ENCODE measurements around the gene RCAN2. TPM values are rescaled to one million over a fixed set of nuclear protein-coding genes. Genes with fewer than 3 reads are reported as not detected.

RCAN2 gene
- polyA plus RNA-seq, 4 donors, result 0.67 to 8.7 (median 4.0) TPM

DNA sequence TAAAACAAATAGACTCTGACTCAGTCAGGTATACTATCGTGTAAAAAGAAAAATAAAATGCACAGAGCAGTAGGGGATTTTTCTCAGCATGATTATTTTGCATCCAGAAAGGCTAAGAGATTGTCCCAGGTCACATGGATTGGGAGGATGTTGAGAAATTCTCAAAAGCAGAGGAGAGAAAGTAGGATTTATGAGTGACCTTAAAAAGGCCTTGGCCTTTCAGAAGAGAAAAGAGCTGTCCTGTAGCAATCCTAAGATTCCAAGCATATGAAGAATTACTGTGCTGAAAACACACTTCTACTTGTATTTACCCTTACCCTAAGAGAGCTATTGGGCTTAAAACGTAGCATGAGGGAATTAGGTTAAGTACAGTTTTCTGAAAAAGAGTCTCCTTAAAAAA, 170.7 kb downstream of the RCAN2 start:
- no peak overlapping the region for H3K27ac ChIP-seq (ENCODE audit: low read depth in 1 of 3, low read length in 2 of 3)
- FAIRE-seq, result no peak
- no peaks in the 10 kb centered on the region for H3K4me1 ChIP-seq (ENCODE audit: control insufficient read depth in 3 of 3, insufficient read depth in 2 of 3, low read depth in 1 of 3, low read length in 2 of 3)

DNA sequence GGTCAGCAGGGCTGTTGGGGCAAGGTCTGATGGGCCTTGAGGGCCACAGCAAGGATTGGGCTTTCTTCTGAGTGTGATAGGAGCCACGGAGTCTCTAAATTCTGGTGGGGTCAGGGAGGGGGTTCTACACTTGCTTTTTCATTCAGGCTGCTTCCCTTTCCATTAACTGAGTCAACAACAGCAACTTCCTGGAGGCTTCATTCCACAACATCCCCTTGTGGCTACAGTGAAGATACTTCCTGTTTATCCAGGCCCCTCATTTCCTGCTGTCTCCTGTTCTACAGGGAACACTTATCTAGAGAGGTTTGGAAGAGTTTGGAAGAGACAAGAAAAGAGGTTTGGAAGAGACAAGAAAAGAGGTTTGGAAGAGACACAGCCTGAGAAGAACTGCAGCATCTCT, 175.7 kb downstream of the RCAN2 start:
- 56 to 67% (median 62%) methylated on average over 1 of the region's 1 CpG for WGBS, 3 donors
- no peak for FAIRE-seq

More for the DNA sequence above, 170.7 kb downstream of the RCAN2 start:
- WGBS, 3 donors, result 77 to 87% (median 84%) methylated on average over 2 of the region's 2 CpGs
- no peaks in the 10 kb centered on the region for H3K36me3 ChIP-seq (ENCODE audit: control insufficient read depth in 3 of 3, insufficient read depth in 2 of 3, low read depth in 1 of 3, low read length in 3 of 3)
- no peaks in the 10 kb centered on the region for H3K9me3 ChIP-seq (ENCODE audit: control insufficient read depth in 2 of 2, insufficient read depth in 1 of 2, low read depth in 1 of 2, low read length in 1 of 2)
- H3K27me3 ChIP-seq (ENCODE audit: control insufficient read depth in 3 of 3, insufficient read depth in 3 of 3, low read length in 3 of 3), result no peaks in the 10 kb centered on the region
- DNase-seq, result no peak
- no peak overlapping the region for H3K4me3 ChIP-seq (ENCODE audit: low read depth in 1 of 3, low read length in 3 of 3)

DNA sequence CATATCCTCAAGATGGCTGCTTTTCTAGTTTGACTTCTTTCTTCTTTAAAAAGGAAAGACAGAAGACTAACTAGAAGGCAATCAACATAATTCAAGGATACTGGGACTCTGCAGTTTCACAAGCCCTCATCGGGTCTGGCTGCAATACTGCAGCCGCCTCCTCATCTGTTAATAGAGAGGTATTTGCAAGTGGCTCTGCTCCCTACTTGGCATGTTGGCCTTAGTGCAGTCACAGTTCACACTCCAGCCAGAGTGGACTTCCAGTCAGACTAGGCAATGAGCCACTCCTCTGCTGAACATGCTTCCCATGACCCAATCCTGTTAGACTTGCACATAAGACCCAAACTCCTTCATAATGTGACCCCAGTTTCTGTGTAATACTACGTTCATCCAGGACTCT, 178.6 kb downstream of the RCAN2 start:
- no peak for FAIRE-seq
- WGBS, 3 donors, result 88 to 97% (median 92%) methylated on average over 3 of the region's 3 CpGs

More for the DNA sequence above, 175.7 kb downstream of the RCAN2 start:
- Histone ChIP-seq H3K9me3 (ENCODE audit: control insufficient read depth in 2 of 2, insufficient read depth in 1 of 2, low read depth in 1 of 2, low read length in 1 of 2) (no peaks in the 10 kb centered on the region), H3K27ac (ENCODE audit: low read depth in 1 of 3, low read length in 2 of 3) (no peak overlapping the region), H3K27me3 (ENCODE audit: control insufficient read depth in 3 of 3, insufficient read depth in 3 of 3, low read length in 3 of 3) (no peaks in the 10 kb centered on the region), H3K36me3 (ENCODE audit: control insufficient read depth in 3 of 3, insufficient read depth in 2 of 3, low read depth in 1 of 3, low read length in 3 of 3) (no peaks in the 10 kb centered on the region), H3K4me3 (ENCODE audit: low read depth in 1 of 3, low read length in 3 of 3) (no peak overlapping the region), H3K4me1 (ENCODE audit: control insufficient read depth in 3 of 3, insufficient read depth in 2 of 3, low read depth in 1 of 3, low read length in 2 of 3) (no peaks in the 10 kb centered on the region)
- DNase-seq, result no peak

DNA sequence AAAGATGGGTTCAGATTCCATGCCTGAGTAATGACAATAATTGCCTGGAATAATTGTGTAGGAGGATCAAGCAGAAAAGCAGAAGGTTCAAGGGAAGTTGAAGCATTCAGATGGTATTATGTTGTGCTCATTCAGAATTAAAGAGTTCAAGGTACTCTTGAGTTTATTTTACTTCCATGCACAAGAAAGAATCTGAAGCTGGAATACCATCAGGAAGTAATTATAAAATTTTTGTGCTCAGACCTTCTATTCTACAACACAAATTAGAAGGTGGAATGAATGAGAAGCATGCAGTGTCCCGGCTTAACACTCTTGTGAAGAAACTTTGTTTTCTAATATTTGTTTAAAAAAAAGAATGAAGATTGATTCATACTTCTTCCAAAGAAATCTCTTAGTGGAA, 181.1 kb downstream of the RCAN2 start:
- H3K4me3 ChIP-seq (ENCODE audit: low read depth in 1 of 3, low read length in 3 of 3), result no peak overlapping the region

More for the DNA sequence above, 178.6 kb downstream of the RCAN2 start:
- Histone ChIP-seq H3K27ac (ENCODE audit: low read depth in 1 of 3, low read length in 2 of 3) (no peak overlapping the region), H3K36me3 (ENCODE audit: control insufficient read depth in 3 of 3, insufficient read depth in 2 of 3, low read depth in 1 of 3, low read length in 3 of 3) (no peaks in the 10 kb centered on the region), H3K4me3 (ENCODE audit: low read depth in 1 of 3, low read length in 3 of 3) (no peak overlapping the region), H3K4me1 (ENCODE audit: control insufficient read depth in 3 of 3, insufficient read depth in 2 of 3, low read depth in 1 of 3, low read length in 2 of 3) (no peaks in the 10 kb centered on the region), H3K9me3 (ENCODE audit: control insufficient read depth in 2 of 2, insufficient read depth in 1 of 2, low read depth in 1 of 2, low read length in 1 of 2) (no peaks in the 10 kb centered on the region), H3K27me3 (ENCODE audit: control insufficient read depth in 3 of 3, insufficient read depth in 3 of 3, low read length in 3 of 3) (no peaks in the 10 kb centered on the region)
- DNase-seq, result no peak

DNA sequence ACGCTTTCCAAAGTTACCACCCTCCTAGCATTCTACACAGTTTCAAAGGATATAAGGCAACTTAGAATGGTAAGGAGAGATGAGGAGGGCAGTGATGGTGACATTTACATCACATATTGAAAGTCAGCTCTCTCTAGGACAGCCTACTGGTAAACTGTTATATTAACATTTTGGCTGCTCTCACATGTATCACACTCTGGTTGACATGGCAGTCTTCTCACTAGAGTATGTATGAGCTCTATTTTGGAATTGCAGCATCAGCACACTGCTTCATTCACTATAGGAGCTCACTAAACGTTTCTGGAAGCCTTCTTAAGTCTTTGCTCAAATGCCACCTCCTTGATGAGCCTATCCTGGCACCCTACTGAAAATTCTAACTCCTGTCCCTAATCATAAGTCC, 184.8 kb downstream of the RCAN2 start:
- Histone ChIP-seq H3K4me1 (ENCODE audit: control insufficient read depth in 3 of 3, insufficient read depth in 2 of 3, low read depth in 1 of 3, low read length in 2 of 3) (no peaks in the 10 kb centered on the region), H3K4me3 (ENCODE audit: low read depth in 1 of 3, low read length in 3 of 3) (no peak overlapping the region), H3K27me3 (ENCODE audit: control insufficient read depth in 3 of 3, insufficient read depth in 3 of 3, low read length in 3 of 3) (no peaks in the 10 kb centered on the region), H3K36me3 (ENCODE audit: control insufficient read depth in 3 of 3, insufficient read depth in 2 of 3, low read depth in 1 of 3, low read length in 3 of 3) (no peaks in the 10 kb centered on the region), H3K9me3 (ENCODE audit: control insufficient read depth in 2 of 2, insufficient read depth in 1 of 2, low read depth in 1 of 2, low read length in 1 of 2) (no peaks in the 10 kb centered on the region), H3K27ac (ENCODE audit: low read depth in 1 of 3, low read length in 2 of 3) (no peak overlapping the region)
- FAIRE-seq (no peak), DNase-seq (no peak)
- WGBS, 3 donors, result 59 to 70% (median 61%) methylated on average over 2 of the region's 2 CpGs

More for the DNA sequence above, 181.1 kb downstream of the RCAN2 start:
- WGBS, 3 donors, result 80 to 90% (median 86%) methylated on average over 1 of the region's 1 CpG
- H3K27me3 ChIP-seq (ENCODE audit: control insufficient read depth in 3 of 3, insufficient read depth in 3 of 3, low read length in 3 of 3), result no peaks in the 10 kb centered on the region
- H3K9me3 ChIP-seq (ENCODE audit: control insufficient read depth in 2 of 2, insufficient read depth in 1 of 2, low read depth in 1 of 2, low read length in 1 of 2), result no peaks in the 10 kb centered on the region
- no peaks in the 10 kb centered on the region for H3K36me3 ChIP-seq (ENCODE audit: control insufficient read depth in 3 of 3, insufficient read depth in 2 of 3, low read depth in 1 of 3, low read length in 3 of 3)
- H3K4me1 ChIP-seq (ENCODE audit: control insufficient read depth in 3 of 3, insufficient read depth in 2 of 3, low read depth in 1 of 3, low read length in 2 of 3), result no peaks in the 10 kb centered on the region
- DNase-seq (no peak), FAIRE-seq (no peak)
- H3K27ac ChIP-seq (ENCODE audit: low read depth in 1 of 3, low read length in 2 of 3), result no peak overlapping the region

DNA sequence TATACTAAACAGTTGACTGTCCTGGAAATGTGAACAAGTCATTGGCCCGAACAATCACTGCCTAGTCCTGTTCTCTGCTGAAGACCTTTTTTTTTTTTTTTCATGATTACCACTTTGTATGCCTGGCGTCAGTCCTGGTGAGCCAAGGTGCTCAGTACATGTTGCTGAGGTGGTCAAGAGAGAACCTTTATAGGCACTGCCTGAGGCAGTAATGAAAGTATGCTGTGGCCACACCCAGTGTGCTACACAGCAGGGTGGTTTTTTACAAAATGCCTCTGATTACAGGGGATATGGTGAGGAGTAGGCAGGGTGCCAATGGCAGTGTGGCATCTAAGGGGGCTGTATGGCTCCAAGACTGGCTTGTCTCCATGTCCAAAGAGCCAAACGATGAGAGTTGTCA, 185.4 kb downstream of the RCAN2 start:
- no peak overlapping the region for H3K4me3 ChIP-seq (ENCODE audit: low read depth in 1 of 3, low read length in 3 of 3)
- H3K27me3 ChIP-seq (ENCODE audit: control insufficient read depth in 3 of 3, insufficient read depth in 3 of 3, low read length in 3 of 3), result no peaks in the 10 kb centered on the region
- FAIRE-seq (no peak), DNase-seq (no peak)
- no peaks in the 10 kb centered on the region for H3K9me3 ChIP-seq (ENCODE audit: control insufficient read depth in 2 of 2, insufficient read depth in 1 of 2, low read depth in 1 of 2, low read length in 1 of 2)
- H3K27ac ChIP-seq (ENCODE audit: low read depth in 1 of 3, low read length in 2 of 3), result no peak overlapping the region
- H3K36me3 ChIP-seq (ENCODE audit: control insufficient read depth in 3 of 3, insufficient read depth in 2 of 3, low read depth in 1 of 3, low read length in 3 of 3), result no peaks in the 10 kb centered on the region
- WGBS, 3 donors, result 90 to 95% (median 95%) methylated on average over 3 of the region's 3 CpGs
- H3K4me1 ChIP-seq (ENCODE audit: control insufficient read depth in 3 of 3, insufficient read depth in 2 of 3, low read depth in 1 of 3, low read length in 2 of 3), result no peaks in the 10 kb centered on the region

DNA sequence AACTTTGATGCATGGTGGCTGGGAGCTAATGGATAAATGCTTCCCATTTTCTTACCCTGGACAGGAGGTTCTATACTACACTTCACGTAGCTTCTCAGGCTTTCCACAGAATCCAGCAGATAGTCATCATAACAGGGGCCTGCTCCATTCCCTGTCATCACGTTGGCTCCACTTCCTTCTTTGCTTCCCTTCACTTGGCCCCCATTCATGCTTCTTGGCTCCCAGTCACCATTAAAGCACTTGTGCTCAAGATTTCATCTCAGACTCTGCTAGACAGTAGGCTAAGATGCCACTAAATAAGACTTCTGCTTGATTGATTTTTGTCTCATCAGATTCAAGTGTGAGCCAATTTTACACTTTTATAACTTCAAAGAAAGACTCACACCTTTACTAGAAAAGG, 186.0 kb downstream of the RCAN2 start:
- Histone ChIP-seq H3K27me3 (ENCODE audit: control insufficient read depth in 3 of 3, insufficient read depth in 3 of 3, low read length in 3 of 3) (no peaks in the 10 kb centered on the region), H3K4me3 (ENCODE audit: low read depth in 1 of 3, low read length in 3 of 3) (no peak overlapping the region), H3K27ac (ENCODE audit: low read depth in 1 of 3, low read length in 2 of 3) (no peak overlapping the region), H3K9me3 (ENCODE audit: control insufficient read depth in 2 of 2, insufficient read depth in 1 of 2, low read depth in 1 of 2, low read length in 1 of 2) (no peaks in the 10 kb centered on the region), H3K36me3 (ENCODE audit: control insufficient read depth in 3 of 3, insufficient read depth in 2 of 3, low read depth in 1 of 3, low read length in 3 of 3) (no peaks in the 10 kb centered on the region), H3K4me1 (ENCODE audit: control insufficient read depth in 3 of 3, insufficient read depth in 2 of 3, low read depth in 1 of 3, low read length in 2 of 3) (no peaks in the 10 kb centered on the region)
- FAIRE-seq, result no peak
- 63 to 83% (median 82%) methylated on average over 2 of the region's 2 CpGs for WGBS, 3 donors
- DNase-seq, result no peak

DNA sequence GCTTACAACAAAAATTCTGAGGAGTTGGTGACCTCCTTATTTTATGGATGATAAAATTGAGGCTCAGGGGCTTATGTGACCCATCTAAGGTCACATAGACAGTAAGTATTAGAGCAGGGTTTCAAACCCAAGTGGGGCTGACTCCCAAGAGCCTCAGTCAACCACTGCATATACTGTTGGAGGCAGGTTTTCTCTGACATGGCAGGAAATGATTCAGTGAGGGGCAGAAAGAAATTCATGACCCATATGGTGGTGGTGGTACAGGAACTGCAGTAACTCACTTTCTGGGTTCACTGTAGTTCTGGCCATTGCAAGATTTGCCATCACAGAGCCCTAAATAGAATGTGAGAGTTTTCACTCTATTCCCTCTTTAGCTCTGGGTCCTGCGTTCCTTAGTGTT, 188.4 kb downstream of the RCAN2 start:
- Histone ChIP-seq H3K27me3 (ENCODE audit: control insufficient read depth in 3 of 3, insufficient read depth in 3 of 3, low read length in 3 of 3) (no peaks in the 10 kb centered on the region), H3K4me1 (ENCODE audit: control insufficient read depth in 3 of 3, insufficient read depth in 2 of 3, low read depth in 1 of 3, low read length in 2 of 3) (no peaks in the 10 kb centered on the region), H3K9me3 (ENCODE audit: control insufficient read depth in 2 of 2, insufficient read depth in 1 of 2, low read depth in 1 of 2, low read length in 1 of 2) (no peaks in the 10 kb centered on the region), H3K36me3 (ENCODE audit: control insufficient read depth in 3 of 3, insufficient read depth in 2 of 3, low read depth in 1 of 3, low read length in 3 of 3) (no peaks in the 10 kb centered on the region), H3K27ac (ENCODE audit: low read depth in 1 of 3, low read length in 2 of 3) (no peak overlapping the region), H3K4me3 (ENCODE audit: low read depth in 1 of 3, low read length in 3 of 3) (no peak overlapping the region)
- FAIRE-seq (no peak), DNase-seq (no peak)
- 92 to 100% (median 92%) methylated on average over 1 of the region's 1 CpG for WGBS, 3 donors

DNA sequence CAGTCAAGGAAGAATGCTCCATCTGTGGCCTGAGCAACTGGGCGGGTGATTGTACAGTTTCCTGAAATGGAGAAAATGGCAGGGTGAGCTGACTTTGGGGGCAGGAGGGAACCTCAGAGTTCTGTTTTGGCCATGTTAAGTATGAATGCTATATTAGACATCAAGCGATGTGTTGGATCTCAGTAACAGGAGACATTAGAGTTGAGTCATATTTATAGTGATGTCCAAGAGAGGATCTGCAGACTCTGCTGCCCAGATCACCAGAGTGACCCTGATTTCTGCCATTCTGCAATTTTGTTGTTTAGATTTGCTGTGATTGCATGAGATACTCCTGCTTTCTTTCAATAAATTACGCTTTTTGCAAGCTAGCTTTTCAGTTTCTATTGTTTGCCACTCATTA, 189.1 kb downstream of the RCAN2 start:
- no peak for FAIRE-seq

More for the DNA sequence above, 189.1 kb downstream of the RCAN2 start:
- no peaks in the 10 kb centered on the region for H3K27me3 ChIP-seq (ENCODE audit: control insufficient read depth in 3 of 3, insufficient read depth in 3 of 3, low read length in 3 of 3)
- H3K4me1 ChIP-seq (ENCODE audit: control insufficient read depth in 3 of 3, insufficient read depth in 2 of 3, low read depth in 1 of 3, low read length in 2 of 3), result no peaks in the 10 kb centered on the region
- no peak for DNase-seq
- H3K9me3 ChIP-seq (ENCODE audit: control insufficient read depth in 2 of 2, insufficient read depth in 1 of 2, low read depth in 1 of 2, low read length in 1 of 2), result no peaks in the 10 kb centered on the region
- 91 to 100% (median 97%) methylated on average over 3 of the region's 3 CpGs for WGBS, 3 donors
- no peak overlapping the region for H3K4me3 ChIP-seq (ENCODE audit: low read depth in 1 of 3, low read length in 3 of 3)
- no peak overlapping the region for H3K27ac ChIP-seq (ENCODE audit: low read depth in 1 of 3, low read length in 2 of 3)
- no peaks in the 10 kb centered on the region for H3K36me3 ChIP-seq (ENCODE audit: control insufficient read depth in 3 of 3, insufficient read depth in 2 of 3, low read depth in 1 of 3, low read length in 3 of 3)

All from small intestine (tissue), 7 donors.